Right lobe of liver (tissue), 4 donors: ENCODE data around the gene ADARB2.

Experiments
- POLR2A ChIP-seq: fragments of 450-650 bp; IDR thresholded peaks from one replicate; pipeline ENCODE4 v1.6.1; 2017; ENCODE audit warnings: antibody characterized with exemption, mild to moderate bottlenecking
- TF ChIP-seq, protein P1 (sequence below), 4 donors: fragments of 200-600 bp in 3 of 4; fragments of 450-650 bp in 1 of 4; IDR thresholded peaks; one replicate each; pipeline versions ENCODE4 v1.5.1 to v1.8.0; 2016 to 2022; ENCODE audit warnings: antibody characterized with exemption in 4 of 4, mild to moderate bottlenecking in 2 of 4
- donor health status: DM: no; HTN: no; CAD: no.
- donor health status: DM: no; HTN: no; CAD: no.
- donor health status: DM: no; HTN: yes; CAD: no.

DNA sequence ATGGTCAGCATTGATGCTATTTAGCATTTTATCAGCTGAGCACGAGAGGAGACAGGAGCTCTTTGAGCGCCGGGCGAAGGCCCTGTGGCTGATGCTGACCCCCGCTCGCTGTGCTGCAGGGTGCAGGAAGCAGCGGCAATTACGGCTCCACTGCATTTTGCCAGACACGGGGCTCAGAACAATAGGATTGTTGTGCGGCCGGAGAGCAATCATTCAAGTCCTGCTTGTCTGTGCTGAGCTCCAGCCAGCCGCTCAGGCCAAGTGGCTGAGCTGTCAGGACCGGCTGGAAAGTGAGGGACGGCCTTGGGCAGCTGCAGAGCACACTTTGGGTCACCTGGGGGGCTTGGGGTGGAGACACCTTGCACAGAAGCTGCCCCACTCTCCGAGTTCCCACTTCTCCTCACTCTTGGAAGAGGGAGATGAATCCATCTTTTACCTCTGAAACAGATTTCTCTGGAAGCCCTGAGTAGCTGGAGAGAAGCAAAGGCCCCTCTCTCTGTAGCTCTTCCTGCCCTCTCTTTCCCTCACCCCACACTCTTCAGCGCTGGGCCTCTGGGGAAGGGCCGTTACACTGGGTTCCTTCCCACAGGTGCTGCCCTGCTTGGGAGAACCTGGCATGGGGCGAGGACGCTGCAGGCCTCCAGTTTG, 17.3 kb upstream of the ADARB2 start:
- TF ChIP-seq, protein P1, sequence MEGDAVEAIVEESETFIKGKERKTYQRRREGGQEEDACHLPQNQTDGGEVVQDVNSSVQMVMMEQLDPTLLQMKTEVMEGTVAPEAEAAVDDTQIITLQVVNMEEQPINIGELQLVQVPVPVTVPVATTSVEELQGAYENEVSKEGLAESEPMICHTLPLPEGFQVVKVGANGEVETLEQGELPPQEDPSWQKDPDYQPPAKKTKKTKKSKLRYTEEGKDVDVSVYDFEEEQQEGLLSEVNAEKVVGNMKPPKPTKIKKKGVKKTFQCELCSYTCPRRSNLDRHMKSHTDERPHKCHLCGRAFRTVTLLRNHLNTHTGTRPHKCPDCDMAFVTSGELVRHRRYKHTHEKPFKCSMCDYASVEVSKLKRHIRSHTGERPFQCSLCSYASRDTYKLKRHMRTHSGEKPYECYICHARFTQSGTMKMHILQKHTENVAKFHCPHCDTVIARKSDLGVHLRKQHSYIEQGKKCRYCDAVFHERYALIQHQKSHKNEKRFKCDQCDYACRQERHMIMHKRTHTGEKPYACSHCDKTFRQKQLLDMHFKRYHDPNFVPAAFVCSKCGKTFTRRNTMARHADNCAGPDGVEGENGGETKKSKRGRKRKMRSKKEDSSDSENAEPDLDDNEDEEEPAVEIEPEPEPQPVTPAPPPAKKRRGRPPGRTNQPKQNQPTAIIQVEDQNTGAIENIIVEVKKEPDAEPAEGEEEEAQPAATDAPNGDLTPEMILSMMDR (IDR thresholded peaks at IDR 0.05) = no peak
- no peak for TF ChIP-seq POLR2A
